Keratinocyte (primary cell): Measurements from ENCODE around the gene FLT3. TPM values are rescaled to one million over a fixed set of nuclear protein-coding genes. Genes with fewer than 3 reads are reported as not detected.

Experiments
- DNase-seq: peaks from one replicate; pipeline ENCODE4 v3.0.0-alpha.2; 2011; ENCODE audit warnings: low read depth, missing footprints, low spot score
- FAIRE-seq: peaks from 2 replicates; lab custom pipeline; 2011; peaks lifted over from hg19 to GRCh38; lab: Jason Lieb, UNC
- H2AFZ ChIP-seq: 2 replicates; pipeline ENCODE4 v1.6.0; 2012; ENCODE audit warnings: low read length, control low read depth, inconsistent platforms; ENCODE audit not compliant: control insufficient read depth
- H3K27ac ChIP-seq: 2 replicates; pipeline ENCODE4 v1.5.1; 2011; ENCODE audit warnings: low read length; ENCODE audit not compliant: control insufficient read depth, insufficient read depth
- H3K27me3 ChIP-seq: 3 replicates; pipeline ENCODE4 v1.6.0; 2011; ENCODE audit warnings: low read length; ENCODE audit not compliant: control insufficient read depth, insufficient read depth; ENCODE audit errors: extremely low read depth
- H3K36me3 ChIP-seq, 2 experiments: 2 replicates in 1 of 2; 3 replicates in 1 of 2; pipeline ENCODE4 v1.5.1; 2011; ENCODE audit warnings: low read length in 2 of 2, mild to moderate bottlenecking in 1 of 2; ENCODE audit not compliant: control insufficient read depth in 2 of 2, insufficient read depth in 2 of 2; ENCODE audit errors: extremely low read depth in 1 of 2
- H3K4me1 ChIP-seq: 3 replicates; pipeline ENCODE4 v1.5.1; 2011; ENCODE audit warnings: low read length; ENCODE audit not compliant: control insufficient read depth, insufficient read depth; ENCODE audit errors: extremely low read depth
- H3K4me2 ChIP-seq: 3 replicates; pipeline ENCODE4 v1.6.0; 2011; ENCODE audit warnings: low read depth, low read length; ENCODE audit not compliant: control insufficient read depth, insufficient read depth; ENCODE audit errors: extremely low read depth
- H3K4me3 ChIP-seq, 3 experiments: fragments of 200-600 bp in 1 of 3; sonication (generic) in 1 of 3; 2 replicates in 2 of 3; 3 replicates in 1 of 3; pipeline ENCODE4 v1.5.1; 2011 to 2016; ENCODE audit warnings: low read length in 3 of 3, mild to moderate bottlenecking in 3 of 3, control low read depth in 2 of 3, inconsistent platforms in 1 of 3, low read depth in 1 of 3, mixed read lengths in 1 of 3, mixed run types in 1 of 3, moderate library complexity in 1 of 3; ENCODE audit not compliant: control insufficient read depth in 2 of 3, insufficient read depth in 2 of 3; ENCODE audit errors: extremely low read depth in 1 of 3
- H3K79me2 ChIP-seq: 2 replicates; pipeline ENCODE4 v1.6.0; 2012; ENCODE audit warnings: low read length; ENCODE audit not compliant: control insufficient read depth, insufficient read depth
- H3K9ac ChIP-seq: 3 replicates; pipeline ENCODE4 v1.6.0; 2011; ENCODE audit warnings: low read length; ENCODE audit not compliant: control insufficient read depth, insufficient read depth; ENCODE audit errors: extremely low read depth
- H3K9me1 ChIP-seq: 3 replicates; pipeline ENCODE4 v1.6.0; 2011; ENCODE audit warnings: low read length; ENCODE audit not compliant: control insufficient read depth, insufficient read depth; ENCODE audit errors: extremely low read depth
- H3K9me3 ChIP-seq: 2 replicates; pipeline ENCODE4 v1.5.1; 2012; ENCODE audit warnings: low read depth, low read length; ENCODE audit not compliant: control insufficient read depth
- H4K20me1 ChIP-seq: 3 replicates; pipeline ENCODE4 v1.6.0; 2011; ENCODE audit warnings: low read length; ENCODE audit not compliant: control insufficient read depth, insufficient read depth; ENCODE audit errors: extremely low read depth
- EZH2 ChIP-seq: IDR thresholded peaks from one replicate; pipeline ENCODE4 v1.6.1; 2012; ENCODE audit warnings: inconsistent platforms, mild to moderate bottlenecking, low read length, moderate library complexity
- dilution Hi-C: fragments of 300-500 bp; cut with MboI; formaldehyde crosslinking; loops from one replicate; pipeline ENCODE4 v1.7.0; 2020; ENCODE audit warnings: low sequenced_read_pairs; ENCODE audit not compliant: extremely low pct_ligation_motif_present
- polyA plus RNA-seq, 5 experiments: library from polyadenylated mRNA; depleted of rRNA in 3 of 5; stranded (reverse) in 3 of 5; stranded (forward) in 1 of 5; unstranded in 1 of 5; fragments of >200 nt; gene quantifications; 1 replicate in 1 of 5; 2 replicates in 3 of 5; 3 replicates in 1 of 5; pipeline versions ENCODE4 v1.2.1 to v1.2.3, GENCODE V29; 2011 to 2012; ENCODE audit warnings: missing spikeins in 2 of 5, low read depth in 1 of 5, low replicate concordance in 1 of 5
- TF ChIP-seq, protein P1 (sequence below), 3 experiments: IDR thresholded peaks in 1 of 3; conservative IDR thresholded peaks in 1 of 3; optimal IDR thresholded peaks in 1 of 3; 2 replicates in 2 of 3; 3 replicates in 1 of 3; pipeline versions ENCODE3 to v1.5.1; 2011; ENCODE audit warnings: low read length in 3 of 3, mild to moderate bottlenecking in 3 of 3, moderate library complexity in 2 of 3, control low read depth in 1 of 3, inconsistent platforms in 1 of 3; ENCODE audit not compliant: insufficient read depth in 2 of 3; ENCODE audit errors: extremely low read depth in 1 of 3

The FLT3 gene
- polyA plus RNA-seq, 1 donor (not counting 4 experiments of a cell fraction or from before 2014, with no cell fraction given): not detected

DNA sequence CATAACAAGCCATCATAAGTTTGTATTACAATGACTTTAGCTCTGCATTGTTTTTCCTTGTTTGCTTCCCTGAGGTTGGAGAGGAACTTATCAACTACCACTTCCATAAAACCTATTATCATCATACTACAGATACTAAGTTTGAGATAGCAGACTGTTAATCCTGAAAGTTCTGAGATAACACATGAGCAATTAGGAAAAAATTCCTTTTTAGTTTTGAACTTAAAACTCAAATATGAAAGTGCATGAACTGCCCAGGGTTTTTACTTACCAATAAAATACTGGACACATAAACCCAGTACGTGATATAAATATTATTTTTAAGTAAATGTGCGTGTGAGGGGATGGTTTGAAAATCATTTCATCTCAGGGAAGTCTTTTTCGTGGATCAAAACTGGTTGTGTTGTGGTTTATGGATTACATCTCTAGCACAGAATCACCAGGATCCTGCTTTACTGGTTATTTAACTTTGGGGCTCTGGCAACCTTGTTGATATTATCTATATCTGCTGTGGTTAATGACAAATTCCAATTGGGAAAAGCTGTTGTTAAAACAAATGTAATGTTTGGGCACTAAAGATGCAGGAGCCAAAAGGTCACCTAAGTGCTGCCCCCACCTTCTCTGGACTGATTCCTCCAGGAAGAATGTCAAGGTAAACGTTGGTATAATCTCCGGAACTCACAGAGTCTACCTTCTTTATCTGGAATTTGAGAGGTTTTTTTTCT lies 143.6 kb downstream of the FLT3 start:
- no peak overlapping the region for H3K4me2 ChIP-seq

DNA sequence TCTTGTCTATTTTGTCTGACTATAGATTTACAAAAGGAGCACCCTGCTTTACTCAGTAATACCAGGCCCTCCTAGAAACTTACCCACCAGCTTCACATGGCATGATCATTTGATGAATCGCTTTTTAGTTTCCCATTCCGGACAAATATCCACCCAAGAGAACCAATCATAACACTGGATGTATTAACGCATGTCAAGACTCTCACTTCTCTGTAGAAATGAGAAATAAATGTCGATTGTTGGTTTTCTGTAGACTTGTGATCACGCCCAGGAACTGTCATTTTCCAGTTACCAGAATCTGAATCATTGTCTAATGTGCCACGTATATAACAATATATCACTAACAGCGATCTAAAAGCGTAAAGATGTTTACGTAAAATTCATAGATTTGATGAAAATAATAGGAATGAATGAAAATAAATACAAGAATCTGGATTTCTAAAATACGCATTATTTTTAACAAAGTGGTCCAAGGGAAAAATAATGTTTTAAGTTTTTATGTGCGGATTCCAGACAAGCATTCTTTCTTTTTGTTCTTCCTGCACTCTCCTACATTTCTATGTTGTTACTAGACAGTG lies 145.3 kb downstream of the FLT3 start:
- Histone ChIP-seq H3K36me3 (no peaks in the 10 kb centered on the region), H3K4me1 (no peaks in the 10 kb centered on the region), H3K27me3 (peaks cover 48% of the 10 kb centered on the region), H4K20me1 (no peaks in the 10 kb centered on the region), H3K79me2 (no peaks in the 10 kb centered on the region), H3K9me1 (no peaks in the 10 kb centered on the region), H3K4me2 (no peak overlapping the region), H3K9ac (no peak overlapping the region), H3K4me3 (no peak overlapping the region), H3K9me3 (no peaks in the 10 kb centered on the region), H3K27ac (no peak overlapping the region), H2AFZ (no peak overlapping the region)
- DNase-seq: no peak
- FAIRE-seq: no peak
- TF ChIP-seq, protein P1, sequence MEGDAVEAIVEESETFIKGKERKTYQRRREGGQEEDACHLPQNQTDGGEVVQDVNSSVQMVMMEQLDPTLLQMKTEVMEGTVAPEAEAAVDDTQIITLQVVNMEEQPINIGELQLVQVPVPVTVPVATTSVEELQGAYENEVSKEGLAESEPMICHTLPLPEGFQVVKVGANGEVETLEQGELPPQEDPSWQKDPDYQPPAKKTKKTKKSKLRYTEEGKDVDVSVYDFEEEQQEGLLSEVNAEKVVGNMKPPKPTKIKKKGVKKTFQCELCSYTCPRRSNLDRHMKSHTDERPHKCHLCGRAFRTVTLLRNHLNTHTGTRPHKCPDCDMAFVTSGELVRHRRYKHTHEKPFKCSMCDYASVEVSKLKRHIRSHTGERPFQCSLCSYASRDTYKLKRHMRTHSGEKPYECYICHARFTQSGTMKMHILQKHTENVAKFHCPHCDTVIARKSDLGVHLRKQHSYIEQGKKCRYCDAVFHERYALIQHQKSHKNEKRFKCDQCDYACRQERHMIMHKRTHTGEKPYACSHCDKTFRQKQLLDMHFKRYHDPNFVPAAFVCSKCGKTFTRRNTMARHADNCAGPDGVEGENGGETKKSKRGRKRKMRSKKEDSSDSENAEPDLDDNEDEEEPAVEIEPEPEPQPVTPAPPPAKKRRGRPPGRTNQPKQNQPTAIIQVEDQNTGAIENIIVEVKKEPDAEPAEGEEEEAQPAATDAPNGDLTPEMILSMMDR (optimal IDR thresholded peaks at IDR 0.05 in 1 of 3, IDR thresholded peaks at IDR 0.05 in 1 of 3, conservative IDR thresholded peaks at IDR 0.05 in 1 of 3; ENCODE audit: extremely low read depth in 1 of 3, insufficient read depth in 2 of 3, low read length in 3 of 3): no peak
- TF ChIP-seq EZH2: no peak
- dilution Hi-C loops: loop anchor here (25.0 kb wide), 1 partner anchor 118 kb away; no protein-coding TSS in a partner anchor

More for the DNA sequence above, 143.6 kb downstream of the FLT3 start:
- Histone ChIP-seq H3K4me3 (no peak overlapping the region), H3K9ac (no peak overlapping the region), H3K36me3 (no peaks in the 10 kb centered on the region), H3K4me1 (peaks cover 3% of the 10 kb centered on the region), H3K9me3 (no peaks in the 10 kb centered on the region), H4K20me1 (no peaks in the 10 kb centered on the region), H3K27me3 (peaks cover 57% of the 10 kb centered on the region), H3K79me2 (no peaks in the 10 kb centered on the region), H3K27ac (no peak overlapping the region), H3K9me1 (no peaks in the 10 kb centered on the region), H2AFZ (no peak overlapping the region)
- TF ChIP-seq EZH2: no peak
- TF ChIP-seq, protein P1 (optimal IDR thresholded peaks at IDR 0.05 in 1 of 3, IDR thresholded peaks at IDR 0.05 in 1 of 3, conservative IDR thresholded peaks at IDR 0.05 in 1 of 3; ENCODE audit: extremely low read depth in 1 of 3, insufficient read depth in 2 of 3, low read length in 3 of 3): no peak
- no peak for DNase-seq
- dilution Hi-C loops: loop anchor here (25.0 kb wide), 1 partner anchor 119 kb away; no protein-coding TSS in a partner anchor
- no peak for FAIRE-seq
